Measurements from ENCODE around the gene C9.

- TF ChIP-seq, protein P1, sequence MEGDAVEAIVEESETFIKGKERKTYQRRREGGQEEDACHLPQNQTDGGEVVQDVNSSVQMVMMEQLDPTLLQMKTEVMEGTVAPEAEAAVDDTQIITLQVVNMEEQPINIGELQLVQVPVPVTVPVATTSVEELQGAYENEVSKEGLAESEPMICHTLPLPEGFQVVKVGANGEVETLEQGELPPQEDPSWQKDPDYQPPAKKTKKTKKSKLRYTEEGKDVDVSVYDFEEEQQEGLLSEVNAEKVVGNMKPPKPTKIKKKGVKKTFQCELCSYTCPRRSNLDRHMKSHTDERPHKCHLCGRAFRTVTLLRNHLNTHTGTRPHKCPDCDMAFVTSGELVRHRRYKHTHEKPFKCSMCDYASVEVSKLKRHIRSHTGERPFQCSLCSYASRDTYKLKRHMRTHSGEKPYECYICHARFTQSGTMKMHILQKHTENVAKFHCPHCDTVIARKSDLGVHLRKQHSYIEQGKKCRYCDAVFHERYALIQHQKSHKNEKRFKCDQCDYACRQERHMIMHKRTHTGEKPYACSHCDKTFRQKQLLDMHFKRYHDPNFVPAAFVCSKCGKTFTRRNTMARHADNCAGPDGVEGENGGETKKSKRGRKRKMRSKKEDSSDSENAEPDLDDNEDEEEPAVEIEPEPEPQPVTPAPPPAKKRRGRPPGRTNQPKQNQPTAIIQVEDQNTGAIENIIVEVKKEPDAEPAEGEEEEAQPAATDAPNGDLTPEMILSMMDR (IDR thresholded peaks at IDR 0.05) = no peak
- TF ChIP-seq EZH2 (IDR thresholded peaks at IDR 0.05; ENCODE audit: borderline replicate concordance, insufficient read depth, low read depth, low read length, poor library complexity, severe bottlenecking) = no peak
These were observed 35.1 kb upstream of the C9 start for GRCh38 chr5:39399135-39400036.
